HTERT RPE-1 (cell line): ENCODE measurements around the gene ANO5.

Experiments used
- in situ Hi-C: fragments of 300-500 bp; cut with MboI; formaldehyde crosslinking; loops from 4 replicates; pipeline ENCODE4 v1.14.3; 2020; ENCODE audit warnings: low sequenced_read_pairs

Gene ANO5

GRCh38 chr11:22317656-22318055 is 124.8 kb downstream of the ANO5 start:
- in situ Hi-C loops = no loop called here

- in situ Hi-C loops = no loop called here
These were observed 138.9 kb downstream of the ANO5 start for GRCh38 chr11:22331771-22332170.
